ENCODE measurements around the gene LAGE3.

LAGE3 gene

DNA sequence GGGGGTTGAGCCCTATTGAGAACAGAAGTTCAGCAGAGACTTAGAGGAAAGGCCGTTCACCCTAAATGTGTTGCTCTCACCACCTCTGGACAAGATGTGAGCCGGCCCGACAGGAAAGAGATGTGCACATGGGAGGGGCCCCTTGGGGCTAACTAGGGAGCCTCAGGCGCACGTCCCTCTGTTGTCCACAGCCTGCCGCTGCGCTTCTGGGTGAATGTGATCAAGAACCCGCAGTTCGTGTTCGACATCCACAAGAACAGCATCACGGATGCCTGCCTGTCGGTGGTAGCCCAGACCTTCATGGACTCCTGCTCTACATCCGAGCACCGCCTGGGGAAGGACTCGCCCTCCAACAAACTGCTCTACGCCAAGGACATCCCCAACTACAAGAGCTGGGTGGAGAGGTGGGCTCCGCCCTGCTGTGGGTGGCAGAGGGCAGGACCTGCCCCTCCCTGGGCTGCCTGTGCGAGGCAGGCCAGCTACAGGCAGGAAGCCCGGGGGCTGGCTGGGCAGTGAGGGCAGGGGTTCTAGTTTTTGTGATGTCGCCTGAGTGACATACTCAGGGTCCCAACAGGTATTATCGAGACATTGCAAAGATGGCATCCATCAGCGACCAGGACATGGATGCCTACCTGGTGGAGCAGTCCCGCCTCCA, 8.0 kb downstream of the LAGE3 start:
- Histone ChIP-seq H3K27ac (no peak overlapping the region), H3K27me3 (ENCODE audit: insufficient read depth, low read depth, severe bottlenecking) (peaks cover 21% of the 10 kb centered on the region), H3K36me3 (peaks cover 69% of the 10 kb centered on the region), H3K9me3 (ENCODE audit: severe bottlenecking) (no peaks in the 10 kb centered on the region), H3K4me3 (ENCODE audit: low read depth, low read length) (no peak overlapping the region)
- DNase-seq: no peak
- TF ChIP-seq, protein P1, sequence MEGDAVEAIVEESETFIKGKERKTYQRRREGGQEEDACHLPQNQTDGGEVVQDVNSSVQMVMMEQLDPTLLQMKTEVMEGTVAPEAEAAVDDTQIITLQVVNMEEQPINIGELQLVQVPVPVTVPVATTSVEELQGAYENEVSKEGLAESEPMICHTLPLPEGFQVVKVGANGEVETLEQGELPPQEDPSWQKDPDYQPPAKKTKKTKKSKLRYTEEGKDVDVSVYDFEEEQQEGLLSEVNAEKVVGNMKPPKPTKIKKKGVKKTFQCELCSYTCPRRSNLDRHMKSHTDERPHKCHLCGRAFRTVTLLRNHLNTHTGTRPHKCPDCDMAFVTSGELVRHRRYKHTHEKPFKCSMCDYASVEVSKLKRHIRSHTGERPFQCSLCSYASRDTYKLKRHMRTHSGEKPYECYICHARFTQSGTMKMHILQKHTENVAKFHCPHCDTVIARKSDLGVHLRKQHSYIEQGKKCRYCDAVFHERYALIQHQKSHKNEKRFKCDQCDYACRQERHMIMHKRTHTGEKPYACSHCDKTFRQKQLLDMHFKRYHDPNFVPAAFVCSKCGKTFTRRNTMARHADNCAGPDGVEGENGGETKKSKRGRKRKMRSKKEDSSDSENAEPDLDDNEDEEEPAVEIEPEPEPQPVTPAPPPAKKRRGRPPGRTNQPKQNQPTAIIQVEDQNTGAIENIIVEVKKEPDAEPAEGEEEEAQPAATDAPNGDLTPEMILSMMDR (IDR thresholded peaks at IDR 0.05; ENCODE audit: low read depth, low read length): no peak

GRCh38 chrX:154470434-154470833, 8.6 kb downstream of the LAGE3 start:
- no peaks in the 10 kb centered on the region for H3K9me3 ChIP-seq (ENCODE audit: severe bottlenecking)
- no peak overlapping the region for H3K4me3 ChIP-seq (ENCODE audit: low read depth, low read length)
- TF ChIP-seq, protein P1 (IDR thresholded peaks at IDR 0.05; ENCODE audit: low read depth, low read length): no peak
- no peak overlapping the region for H3K27ac ChIP-seq
- no peak for DNase-seq
- peaks cover 26% of the 10 kb centered on the region for H3K27me3 ChIP-seq (ENCODE audit: insufficient read depth, low read depth, severe bottlenecking)
- peaks cover 70% of the 10 kb centered on the region for H3K36me3 ChIP-seq

GRCh38 chrX:154469880-154470279, 9.2 kb downstream of the LAGE3 start:
- H3K27me3 ChIP-seq (ENCODE audit: insufficient read depth, low read depth, severe bottlenecking): peaks cover 28% of the 10 kb centered on the region
- TF ChIP-seq, protein P1 (IDR thresholded peaks at IDR 0.05; ENCODE audit: low read depth, low read length): no peak
- H3K36me3 ChIP-seq: peaks cover 74% of the 10 kb centered on the region
- no peak overlapping the region for H3K4me3 ChIP-seq (ENCODE audit: low read depth, low read length)
- H3K27ac ChIP-seq: no peak overlapping the region
- no peak for DNase-seq
- no peaks in the 10 kb centered on the region for H3K9me3 ChIP-seq (ENCODE audit: severe bottlenecking)

DNA sequence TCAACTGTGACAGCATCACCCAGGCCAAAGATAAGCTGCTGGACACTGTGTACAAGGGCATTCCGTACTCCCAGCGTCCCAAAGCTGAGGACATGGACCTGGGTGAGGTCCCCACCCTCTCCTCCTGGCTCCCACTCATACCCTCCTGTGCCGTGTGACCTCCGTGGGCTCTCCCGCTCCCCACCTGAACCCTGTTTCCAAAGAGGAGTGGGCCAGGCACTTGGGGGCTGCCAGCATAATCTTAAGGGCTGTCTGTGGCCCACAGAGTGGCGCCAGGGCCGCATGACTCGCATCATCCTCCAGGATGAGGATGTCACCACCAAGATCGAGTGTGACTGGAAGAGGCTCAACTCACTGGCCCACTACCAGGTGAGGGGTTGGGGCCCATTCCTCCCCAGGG, 10.0 kb downstream of the LAGE3 start:
- no peaks in the 10 kb centered on the region for H3K9me3 ChIP-seq (ENCODE audit: severe bottlenecking)
- no peak overlapping the region for H3K27ac ChIP-seq
- H3K36me3 ChIP-seq: peaks cover 81% of the 10 kb centered on the region
- H3K27me3 ChIP-seq (ENCODE audit: insufficient read depth, low read depth, severe bottlenecking): peaks cover 36% of the 10 kb centered on the region
- no peak for DNase-seq
- no peak overlapping the region for H3K4me3 ChIP-seq (ENCODE audit: low read depth, low read length)
- TF ChIP-seq, protein P1 (IDR thresholded peaks at IDR 0.05; ENCODE audit: low read depth, low read length): no peak

DNA sequence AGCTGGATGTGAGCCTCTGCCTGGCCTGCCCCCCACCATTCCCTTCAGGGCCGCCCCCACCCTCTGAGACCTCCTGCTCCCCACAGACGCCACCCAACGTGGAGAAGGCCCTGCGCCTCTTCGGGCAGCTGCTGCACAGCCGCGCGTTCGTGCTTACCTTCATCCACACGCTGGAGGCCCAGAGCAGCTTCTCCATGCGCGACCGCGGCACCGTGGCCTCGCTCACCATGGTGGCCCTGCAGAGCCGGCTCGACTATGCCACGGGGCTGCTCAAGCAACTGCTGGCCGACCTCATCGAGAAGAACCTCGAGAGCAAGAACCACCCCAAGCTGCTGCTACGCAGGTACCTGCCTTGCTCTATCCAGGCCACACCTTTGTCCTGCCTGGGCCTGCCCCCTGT, 10.9 kb downstream of the LAGE3 start:
- no peak overlapping the region for H3K4me3 ChIP-seq (ENCODE audit: low read depth, low read length)

More for the DNA sequence above, 10.9 kb downstream of the LAGE3 start:
- Histone ChIP-seq H3K27me3 (ENCODE audit: insufficient read depth, low read depth, severe bottlenecking) (peaks cover 38% of the 10 kb centered on the region), H3K9me3 (ENCODE audit: severe bottlenecking) (no peaks in the 10 kb centered on the region), H3K36me3 (peaks cover 82% of the 10 kb centered on the region), H3K27ac (no peak overlapping the region)
- TF ChIP-seq, protein P1 (IDR thresholded peaks at IDR 0.05; ENCODE audit: low read depth, low read length): no peak
- no peak for DNase-seq

All from WERI-Rb-1 (cell line).